Neural progenitor cell (in vitro differentiated cells): ENCODE data around the gene DHRS9. TPM values are rescaled to one million over a fixed set of nuclear protein-coding genes. Genes with fewer than 3 reads are reported as not detected.
A peak's percentile ranks its signal among the peaks of the same experiment; 100 is the strongest.
"Not testable (repeated sequence)": the region's sequence is repeated elsewhere in the genome, so short reads cannot be mapped to it uniquely, and the experiment has no call there.

Experiments used
- DNase-seq: peaks from one replicate; pipeline ENCODE4 v3.0.0-alpha.2; 2016; ENCODE audit warnings: low spot score
- H2AFZ ChIP-seq: fragments of 200-600 bp; sonication (generic); replicated peaks from 2 replicates; pipeline ENCODE4 v1.6.1; 2016; ENCODE audit warnings: antibody characterized with exemption
- H3F3A ChIP-seq: fragments of 200-600 bp; sonication (generic); 2 replicates; pipeline ENCODE4 v1.6.1; 2016; ENCODE audit warnings: antibody characterized with exemption, low read depth
- H3K27ac ChIP-seq: fragments of 200-600 bp; sonication (generic); 2 replicates; pipeline ENCODE4 v1.5.1; 2016; ENCODE audit warnings: mild to moderate bottlenecking
- H3K27me3 ChIP-seq: fragments of 200-600 bp; sonication (generic); 2 replicates; pipeline ENCODE4 v1.6.1; 2016; ENCODE audit warnings: mild to moderate bottlenecking, moderate library complexity
- H3K36me3 ChIP-seq: fragments of 200-600 bp; sonication (generic); 2 replicates; pipeline ENCODE4 v1.5.1; 2016
- H3K4me1 ChIP-seq: fragments of 200-600 bp; sonication (generic); 2 replicates; pipeline ENCODE4 v1.6.1; 2016; ENCODE audit warnings: mixed run types
- H3K4me2 ChIP-seq: fragments of 200-600 bp; sonication (generic); 2 replicates; pipeline ENCODE4 v1.6.1; 2016
- H3K4me3 ChIP-seq: fragments of 200-600 bp; sonication (generic); 2 replicates; pipeline ENCODE4 v1.5.1; 2016
- H3K79me2 ChIP-seq: fragments of 200-600 bp; sonication (generic); 2 replicates; pipeline ENCODE4 v1.6.1; 2016; ENCODE audit warnings: low read depth
- H3K9ac ChIP-seq: fragments of 200-600 bp; sonication (generic); 2 replicates; pipeline ENCODE4 v1.6.1; 2016
- H3K9me3 ChIP-seq: fragments of 200-600 bp; sonication (generic); 2 replicates; pipeline ENCODE4 v1.5.1; 2016; ENCODE audit warnings: low read depth
- H4K20me1 ChIP-seq: fragments of 200-600 bp; sonication (generic); 2 replicates; pipeline ENCODE4 v1.6.1; 2016; ENCODE audit warnings: low read depth
- H3K27ac Mint-ChIP-seq: 3 replicates; pipeline ENCODE4 v1.8.0; 2021; ENCODE audit warnings: mixed read lengths
- H3K27me3 Mint-ChIP-seq: 2 replicates; pipeline ENCODE4 v1.8.0; 2022; ENCODE audit warnings: low read depth, mild to moderate bottlenecking, inconsistent platforms, moderate library complexity, mixed read lengths; ENCODE audit not compliant: insufficient read depth
- H3K36me3 Mint-ChIP-seq: 3 replicates; pipeline ENCODE4 v1.8.0; 2021; ENCODE audit warnings: mixed read lengths
- H3K4me1 Mint-ChIP-seq: 3 replicates; pipeline ENCODE4 v1.8.0; 2021; ENCODE audit warnings: mixed read lengths
- H3K4me3 Mint-ChIP-seq: 3 replicates; pipeline ENCODE4 v1.8.0; 2021; ENCODE audit warnings: mild to moderate bottlenecking, moderate library complexity, mixed read lengths
- H3K9me3 Mint-ChIP-seq: 3 replicates; pipeline ENCODE4 v1.8.0; 2020; ENCODE audit warnings: mixed read lengths
- EZH2 ChIP-seq: fragments of 200-600 bp; sonication (generic); IDR thresholded peaks from 2 replicates; pipeline ENCODE4 v1.6.1; 2017; ENCODE audit warnings: antibody characterized with exemption, mild to moderate bottlenecking, moderate library complexity
- EZH2phosphoT487 ChIP-seq: fragments of 200-600 bp; sonication (generic); IDR thresholded peaks from 2 replicates; pipeline ENCODE4 v1.6.1; 2017; ENCODE audit warnings: antibody characterized with exemption
- total RNA-seq: library from RNA; depleted of rRNA; stranded (reverse); fragments of >200 nt; gene quantifications from 2 replicates; pipeline ENCODE4 v1.2.3, GENCODE V29; 2015; ENCODE audit warnings: low replicate concordance
- TF ChIP-seq, protein P1 (sequence below): fragments of 200-600 bp; sonication (generic); IDR thresholded peaks from 2 replicates; pipeline ENCODE4 v1.5.1; 2017; ENCODE audit warnings: antibody characterized with exemption, mild to moderate bottlenecking

The DHRS9 gene
- total RNA-seq, 1 donor from 2014 or later = not detected

DNA sequence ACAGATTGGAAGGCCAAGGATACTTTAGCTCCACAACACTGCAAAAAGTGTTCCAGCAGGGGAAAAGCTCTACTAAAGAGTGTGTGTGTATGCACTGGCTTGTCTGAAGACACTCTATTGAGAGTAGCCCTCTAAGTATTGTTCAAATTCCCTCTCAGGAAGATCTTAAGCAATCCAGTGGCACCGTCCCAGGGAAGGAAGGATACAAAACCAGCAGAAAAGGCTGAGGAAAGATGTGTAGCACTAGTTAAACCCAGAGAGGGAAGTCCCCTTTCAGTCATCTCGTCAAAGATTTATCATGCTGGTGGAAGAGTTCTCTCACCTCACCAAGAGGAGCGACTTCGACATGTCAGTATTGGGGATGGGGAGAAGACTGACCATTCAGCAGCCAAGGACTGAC lies 50.5 kb downstream of the DHRS9 start:
- Mint-ChIP-seq H3K9me3 (peaks cover 5% of the 10 kb centered on the region), H3K4me1 (peaks cover 2% of the 10 kb centered on the region), H3K27ac (no peak overlapping the region), H3K27me3 (no peaks in the 10 kb centered on the region), H3K4me3 (no peak overlapping the region), H3K36me3 (peaks cover 4% of the 10 kb centered on the region)
- no peaks in the 10 kb centered on the region for H3K36me3 ChIP-seq
- H3K4me1 ChIP-seq = peaks cover 6% of the 10 kb centered on the region
- H3K9ac ChIP-seq = no peak overlapping the region
- DNase-seq = no peak
- H4K20me1 ChIP-seq = no peaks in the 10 kb centered on the region
- no peaks in the 10 kb centered on the region for H3K27me3 ChIP-seq
- no peak overlapping the region for H2AFZ ChIP-seq
- no peak overlapping the region for H3K4me3 ChIP-seq
- no peak overlapping the region for H3K27ac ChIP-seq
- no peak overlapping the region for H3K4me2 ChIP-seq
- H3K9me3 ChIP-seq = no peaks in the 10 kb centered on the region
- no peaks in the 10 kb centered on the region for H3F3A ChIP-seq
- H3K79me2 ChIP-seq = no peaks in the 10 kb centered on the region
- TF ChIP-seq, protein P1, sequence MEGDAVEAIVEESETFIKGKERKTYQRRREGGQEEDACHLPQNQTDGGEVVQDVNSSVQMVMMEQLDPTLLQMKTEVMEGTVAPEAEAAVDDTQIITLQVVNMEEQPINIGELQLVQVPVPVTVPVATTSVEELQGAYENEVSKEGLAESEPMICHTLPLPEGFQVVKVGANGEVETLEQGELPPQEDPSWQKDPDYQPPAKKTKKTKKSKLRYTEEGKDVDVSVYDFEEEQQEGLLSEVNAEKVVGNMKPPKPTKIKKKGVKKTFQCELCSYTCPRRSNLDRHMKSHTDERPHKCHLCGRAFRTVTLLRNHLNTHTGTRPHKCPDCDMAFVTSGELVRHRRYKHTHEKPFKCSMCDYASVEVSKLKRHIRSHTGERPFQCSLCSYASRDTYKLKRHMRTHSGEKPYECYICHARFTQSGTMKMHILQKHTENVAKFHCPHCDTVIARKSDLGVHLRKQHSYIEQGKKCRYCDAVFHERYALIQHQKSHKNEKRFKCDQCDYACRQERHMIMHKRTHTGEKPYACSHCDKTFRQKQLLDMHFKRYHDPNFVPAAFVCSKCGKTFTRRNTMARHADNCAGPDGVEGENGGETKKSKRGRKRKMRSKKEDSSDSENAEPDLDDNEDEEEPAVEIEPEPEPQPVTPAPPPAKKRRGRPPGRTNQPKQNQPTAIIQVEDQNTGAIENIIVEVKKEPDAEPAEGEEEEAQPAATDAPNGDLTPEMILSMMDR = no peak

DNA sequence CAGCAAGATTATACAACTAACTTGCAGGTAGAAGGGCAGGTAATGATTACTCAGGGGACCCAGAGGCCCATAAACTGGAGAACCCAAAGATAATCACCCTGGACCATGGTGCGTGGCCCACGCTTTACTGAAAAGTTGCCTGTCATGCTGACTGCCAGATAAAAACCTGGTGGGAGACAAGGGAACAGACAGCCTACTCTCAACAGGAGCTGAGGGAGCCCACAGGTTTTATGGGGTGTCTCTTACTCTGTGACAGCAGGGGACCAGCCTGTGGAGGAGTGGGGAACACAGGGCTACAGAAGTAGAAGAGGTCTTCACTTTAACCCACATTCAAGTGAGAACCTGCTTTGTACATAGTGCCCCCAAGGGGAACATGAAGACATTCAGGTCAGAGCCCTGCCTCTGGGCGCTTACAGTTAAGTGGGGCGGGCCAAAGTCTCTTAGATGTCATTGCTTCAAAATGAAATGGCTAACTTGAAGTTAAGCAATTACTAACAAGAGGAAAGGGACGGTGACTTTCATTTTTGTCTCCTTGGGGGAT lies 60.4 kb downstream of the DHRS9 start:
- no peak overlapping the region for H3K9ac ChIP-seq
- Mint-ChIP-seq H3K27me3 (no peaks in the 10 kb centered on the region), H3K27ac (no peak overlapping the region), H3K9me3 (no peaks in the 10 kb centered on the region), H3K4me3 (no peak overlapping the region), H3K4me1 (no peaks in the 10 kb centered on the region), H3K36me3 (peaks cover 2% of the 10 kb centered on the region)
- no peaks in the 10 kb centered on the region for H3K79me2 ChIP-seq
- H3K4me2 ChIP-seq = no peak overlapping the region
- H3K36me3 ChIP-seq = peaks cover 34% of the 10 kb centered on the region
- H3K27me3 ChIP-seq = no peaks in the 10 kb centered on the region
- no peaks in the 10 kb centered on the region for H4K20me1 ChIP-seq
- H3K9me3 ChIP-seq = no peaks in the 10 kb centered on the region
- H3K4me1 ChIP-seq = no peaks in the 10 kb centered on the region
- no peak overlapping the region for H3K27ac ChIP-seq
- TF ChIP-seq EZH2phosphoT487 (no peak), EZH2 (no peak)
- TF ChIP-seq, protein P1 = no peak
- DNase-seq = no peak
- H2AFZ ChIP-seq = no peak overlapping the region
- peaks cover 13% of the 10 kb centered on the region for H3F3A ChIP-seq
- H3K4me3 ChIP-seq = no peak overlapping the region

- Histone ChIP-seq H3K27ac (no peak overlapping the region), H3K4me1 (no peaks in the 10 kb centered on the region), H3F3A (peaks cover 6% of the 10 kb centered on the region), H3K79me2 (no peaks in the 10 kb centered on the region), H2AFZ (no peak overlapping the region), H3K4me2 (no peak overlapping the region), H3K36me3 (peaks cover 34% of the 10 kb centered on the region), H3K4me3 (no peak overlapping the region), H3K9me3 (no peaks in the 10 kb centered on the region), H3K9ac (no peak overlapping the region), H3K27me3 (no peaks in the 10 kb centered on the region), H4K20me1 (no peaks in the 10 kb centered on the region)
- no peak overlapping the region for H3K4me3 Mint-ChIP-seq
- peaks cover 2% of the 10 kb centered on the region for H3K36me3 Mint-ChIP-seq
- DNase-seq = peak; percentile 12
- H3K27ac Mint-ChIP-seq = no peak overlapping the region
- H3K27me3 Mint-ChIP-seq = no peaks in the 10 kb centered on the region
- no peaks in the 10 kb centered on the region for H3K4me1 Mint-ChIP-seq
- TF ChIP-seq, protein P1 = peak; percentile 77
- TF ChIP-seq EZH2 = no peak
- no peak for TF ChIP-seq EZH2phosphoT487
- no peaks in the 10 kb centered on the region for H3K9me3 Mint-ChIP-seq
Measured at GRCh38 chr2:169131587-169132512, 62.5 kb downstream of the DHRS9 start.

DNA sequence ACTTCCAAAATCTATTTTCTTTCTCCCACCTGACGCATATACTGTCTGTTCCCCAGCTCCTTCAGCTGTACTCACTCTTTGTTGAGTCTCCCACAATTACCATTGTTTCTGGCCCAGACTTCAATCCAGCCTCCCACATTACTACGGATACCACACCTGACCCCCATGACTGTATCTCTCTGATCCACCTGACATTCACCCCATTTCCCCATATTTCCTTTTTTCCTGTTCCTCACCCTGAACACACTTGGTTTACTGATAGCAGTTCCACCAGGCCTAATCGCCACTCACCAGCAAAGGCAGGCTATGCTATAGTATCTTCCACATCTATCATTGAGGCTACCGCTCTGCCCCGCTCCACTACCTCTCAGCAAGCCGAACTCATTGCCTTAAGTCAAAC lies 64.9 kb downstream of the DHRS9 start:
- not testable (repeated sequence) for H3K4me2 ChIP-seq, H3K27ac Mint-ChIP-seq, H4K20me1 ChIP-seq, H3K36me3 Mint-ChIP-seq, H3F3A ChIP-seq, H3K9me3 ChIP-seq, DNase-seq, H3K27ac ChIP-seq, H3K9me3 Mint-ChIP-seq, H3K9ac ChIP-seq, H3K27me3 Mint-ChIP-seq, H3K27me3 ChIP-seq, H3K4me1 Mint-ChIP-seq, H2AFZ ChIP-seq, H3K4me3 Mint-ChIP-seq, H3K4me3 ChIP-seq, H3K4me1 ChIP-seq, H3K79me2 ChIP-seq
- H3K36me3 ChIP-seq = peaks cover 29% of the 10 kb centered on the region

DNA sequence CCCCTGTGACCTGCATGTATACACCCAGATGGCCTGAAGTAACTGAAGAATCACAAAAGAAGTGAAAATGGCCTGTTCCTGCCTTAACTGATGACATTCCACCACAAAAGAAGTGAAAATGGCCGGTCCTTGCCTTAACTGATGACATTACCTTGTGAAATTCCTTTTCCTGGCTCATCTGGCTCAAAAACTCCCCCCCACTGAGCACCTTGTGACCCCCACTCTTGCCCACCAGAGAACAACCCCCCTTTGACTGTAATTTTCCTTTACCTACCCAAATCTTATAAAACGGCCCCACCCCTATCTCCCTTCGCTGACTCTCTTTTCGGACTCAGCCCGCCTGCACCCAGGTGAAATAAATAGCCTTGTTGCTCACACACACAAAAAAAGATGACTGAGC lies 67.1 kb downstream of the DHRS9 start:
- H4K20me1 ChIP-seq, H2AFZ ChIP-seq, H3K27ac Mint-ChIP-seq, H3K4me3 ChIP-seq, H3K4me2 ChIP-seq, H3K4me3 Mint-ChIP-seq, H3K9me3 Mint-ChIP-seq, H3K27ac ChIP-seq, H3K9me3 ChIP-seq, H3K9ac ChIP-seq, H3K27me3 Mint-ChIP-seq, H3K27me3 ChIP-seq, H3K4me1 Mint-ChIP-seq, DNase-seq, H3K36me3 Mint-ChIP-seq, H3K4me1 ChIP-seq, H3F3A ChIP-seq, H3K79me2 ChIP-seq: not testable (repeated sequence)
- H3K36me3 ChIP-seq = peaks cover 35% of the 10 kb centered on the region
